Anterior cingulate cortex (tissue), 58 donors: Measurements from ENCODE around the gene DMD.

ENCODE experiments used
- DNase-seq, 58 donors: peaks; one replicate each; lab custom pipeline; 2025; lab: John Stamatoyannopoulos, UW

Gene DMD

GRCh38 chrX:31225819-31226218 lies 1985.5 kb downstream of the DMD start:
- no peak for DNase-seq

- no peak for DNase-seq
Measured at GRCh38 chrX:31224381-31225012, 1986.9 kb downstream of the DMD start.

- DNase-seq: no peak
Measured at GRCh38 chrX:31223817-31224216, 1987.5 kb downstream of the DMD start.

GRCh38 chrX:31222946-31223345 lies 1988.4 kb downstream of the DMD start:
- DNase-seq: no peak

GRCh38 chrX:31219174-31219573 lies 1992.2 kb downstream of the DMD start:
- no peak for DNase-seq

GRCh38 chrX:31217084-31217483 lies 1994.3 kb downstream of the DMD start:
- DNase-seq: no peak

GRCh38 chrX:31215277-31215815 lies 1996.0 kb downstream of the DMD start:
- no peak for DNase-seq

- peak in 6 of 58 donors; percentile 0 to 6 (median 2) for DNase-seq
Measured at GRCh38 chrX:31213941-31214340, 1997.4 kb downstream of the DMD start.

- DNase-seq: no peak
Measured at GRCh38 chrX:31212856-31213748, 1998.2 kb downstream of the DMD start.

- DNase-seq: no peak
Measured at GRCh38 chrX:31209005-31209628, 2002.2 kb downstream of the DMD start.

- no peak for DNase-seq
Measured at GRCh38 chrX:31201503-31201902, 2009.8 kb downstream of the DMD start.

- DNase-seq: no peak
Measured at GRCh38 chrX:31200430-31200829, 2010.9 kb downstream of the DMD start.

- DNase-seq: no peak
Measured at GRCh38 chrX:31199840-31200114, 2011.6 kb downstream of the DMD start.

GRCh38 chrX:31199056-31199839 lies 2012.1 kb downstream of the DMD start:
- no peak for DNase-seq

- no peak for DNase-seq
Measured at GRCh38 chrX:31190221-31190975, 2021.0 kb downstream of the DMD start.

- no peak for DNase-seq
Measured at GRCh38 chrX:31186693-31187338, 2024.5 kb downstream of the DMD start.

GRCh38 chrX:31185884-31186283 lies 2025.5 kb downstream of the DMD start:
- DNase-seq: no peak

- DNase-seq: no peak
Measured at GRCh38 chrX:31181377-31182000, 2029.9 kb downstream of the DMD start.

GRCh38 chrX:31179203-31179602 lies 2032.1 kb downstream of the DMD start:
- no peak for DNase-seq
